NCI-H524 (cell line): ENCODE data around the gene LRTM2.

Experiments
- DNase-seq, 2 experiments: peaks; one replicate each; lab custom pipeline; 2025; lab: John Stamatoyannopoulos, UW

Gene LRTM2

DNA sequence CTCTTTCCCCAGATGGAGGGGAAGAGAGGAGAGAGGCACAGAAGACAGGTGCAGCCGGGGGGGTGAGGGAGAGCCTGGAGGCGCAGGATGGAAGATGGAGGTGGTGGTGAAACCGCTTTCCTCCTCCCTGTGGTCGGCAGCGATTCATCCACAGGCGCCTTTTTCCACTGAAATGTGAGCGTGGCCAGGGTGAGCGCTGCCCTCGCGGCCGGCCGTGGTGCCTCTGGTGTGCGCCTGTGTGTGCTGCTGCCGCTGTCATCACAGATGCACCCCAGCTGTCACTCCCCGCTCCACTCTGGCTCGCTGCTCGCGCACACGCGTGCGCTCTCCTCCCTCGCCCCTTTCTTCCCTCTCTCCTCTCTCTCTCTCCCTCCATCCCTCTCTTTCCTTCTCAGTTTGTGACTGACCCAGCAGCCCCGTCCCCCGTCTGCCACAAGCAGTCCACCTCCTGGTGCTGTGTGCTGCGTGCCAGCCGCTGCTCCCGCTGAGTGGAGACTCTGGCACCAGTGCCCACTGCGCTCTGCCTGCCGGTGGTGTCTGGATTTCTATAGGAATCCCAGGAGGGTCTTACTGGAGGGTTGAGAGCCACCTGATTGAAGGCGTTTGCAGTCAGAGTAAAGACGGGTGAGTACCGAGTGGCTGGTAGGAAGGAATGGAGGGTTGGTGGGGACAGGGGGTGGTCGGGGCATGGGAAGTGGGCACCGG is at the start of gene LRTM2:
TSS of gene LRTM2 (plus strand) at position 375 of the 705 bp plus-strand sequence. CDS start 7,584 bp downstream, outside the sequence.
- peak; percentile 55 to 68 for DNase-seq

GRCh38 chr12:1773937-1774655 is 46.3 kb upstream of the LRTM2 start:
- no peak for DNase-seq

DNA sequence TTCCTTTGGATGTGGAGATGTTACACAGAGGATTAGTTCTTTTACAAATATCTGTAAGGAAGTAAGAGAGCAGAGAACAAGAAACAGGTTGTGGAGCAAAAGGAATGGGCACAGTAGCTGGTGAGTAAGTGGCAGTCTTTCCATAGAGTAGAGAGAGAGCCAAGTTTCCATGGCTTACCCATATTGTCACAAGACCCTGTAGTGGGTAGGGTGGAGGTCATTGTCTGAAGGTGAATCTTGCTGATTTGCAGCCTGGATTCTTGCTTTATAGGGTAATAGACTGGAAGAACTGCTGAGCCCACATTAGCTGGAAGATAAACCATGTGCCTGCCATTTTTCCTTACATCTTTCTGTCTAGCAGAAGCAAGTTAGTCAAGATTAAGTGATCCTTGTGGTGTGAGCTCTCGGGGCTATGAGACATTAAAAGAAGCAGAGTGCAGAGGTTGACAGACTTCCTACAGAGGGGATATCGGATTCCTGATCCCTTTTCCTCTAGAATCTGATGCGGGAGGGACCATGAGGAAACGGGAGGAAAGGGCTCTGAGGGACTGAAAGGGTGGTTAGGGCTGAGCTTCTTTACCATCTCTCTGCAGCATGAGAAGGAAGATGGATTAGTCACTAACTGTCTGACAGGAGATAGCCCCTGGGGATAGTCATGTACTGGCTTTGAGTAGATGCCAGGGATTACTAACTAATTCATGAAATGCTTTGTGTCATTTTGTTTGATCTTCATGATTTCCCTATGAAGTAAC is 44.0 kb upstream of the LRTM2 start:
- DNase-seq: peak in 1 of 2 experiments; percentile 45

GRCh38 chr12:1777798-1778197 is 42.6 kb upstream of the LRTM2 start:
- no peak for DNase-seq

- no peak for DNase-seq
These were observed 41.5 kb upstream of the LRTM2 start for GRCh38 chr12:1778911-1779310.

GRCh38 chr12:1779783-1780182 is 40.6 kb upstream of the LRTM2 start:
- no peak for DNase-seq

GRCh38 chr12:1781772-1782171 is 38.6 kb upstream of the LRTM2 start:
- peak in 1 of 2 experiments; percentile 36 for DNase-seq

GRCh38 chr12:1782215-1782614 is 38.1 kb upstream of the LRTM2 start:
- DNase-seq: no peak

DNA sequence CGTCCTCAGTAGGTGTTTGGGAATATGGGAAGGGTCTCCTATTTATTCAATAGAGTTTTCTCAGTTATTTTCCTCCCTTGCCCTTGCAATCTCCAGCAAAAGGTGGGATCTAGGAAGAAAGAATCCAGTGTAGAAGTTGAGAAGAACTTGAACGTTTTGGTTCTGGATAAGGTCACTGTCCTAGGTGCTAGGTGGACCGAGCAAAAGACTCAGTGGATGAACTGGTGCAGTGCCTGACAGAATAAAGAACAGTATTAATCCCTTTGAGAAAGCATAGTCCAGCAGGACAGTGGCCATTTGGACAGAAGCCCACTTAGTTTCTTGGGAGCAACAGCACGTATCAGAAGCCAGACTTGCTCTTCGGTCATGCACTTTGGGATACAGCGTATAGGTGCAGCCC is 32.7 kb upstream of the LRTM2 start:
- DNase-seq: no peak

DNA sequence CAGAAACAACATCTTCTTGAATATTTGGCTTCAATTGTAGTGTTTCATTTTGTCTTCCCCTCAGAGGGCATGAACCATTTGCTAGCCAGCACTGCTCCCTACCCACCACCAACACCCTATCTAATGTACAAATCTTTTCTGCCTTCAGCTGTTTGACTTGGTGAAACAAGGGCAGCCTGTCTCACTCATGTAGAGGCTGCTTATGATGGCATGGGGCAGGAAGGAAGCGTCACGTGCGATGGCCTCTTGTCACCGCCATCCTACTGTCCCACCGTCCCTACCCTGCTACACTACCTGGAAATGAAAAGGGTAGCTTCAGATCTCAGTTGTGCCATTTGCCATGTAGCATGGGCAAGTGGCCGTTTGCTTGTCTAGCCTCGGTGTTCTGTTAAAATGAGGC is 29.9 kb upstream of the LRTM2 start:
- DNase-seq: no peak

- peak; percentile 19 to 69 for DNase-seq
These were observed 29.1 kb upstream of the LRTM2 start for GRCh38 chr12:1791104-1791841.

- DNase-seq: no peak
These were observed 28.0 kb upstream of the LRTM2 start for GRCh38 chr12:1792406-1792805.

DNA sequence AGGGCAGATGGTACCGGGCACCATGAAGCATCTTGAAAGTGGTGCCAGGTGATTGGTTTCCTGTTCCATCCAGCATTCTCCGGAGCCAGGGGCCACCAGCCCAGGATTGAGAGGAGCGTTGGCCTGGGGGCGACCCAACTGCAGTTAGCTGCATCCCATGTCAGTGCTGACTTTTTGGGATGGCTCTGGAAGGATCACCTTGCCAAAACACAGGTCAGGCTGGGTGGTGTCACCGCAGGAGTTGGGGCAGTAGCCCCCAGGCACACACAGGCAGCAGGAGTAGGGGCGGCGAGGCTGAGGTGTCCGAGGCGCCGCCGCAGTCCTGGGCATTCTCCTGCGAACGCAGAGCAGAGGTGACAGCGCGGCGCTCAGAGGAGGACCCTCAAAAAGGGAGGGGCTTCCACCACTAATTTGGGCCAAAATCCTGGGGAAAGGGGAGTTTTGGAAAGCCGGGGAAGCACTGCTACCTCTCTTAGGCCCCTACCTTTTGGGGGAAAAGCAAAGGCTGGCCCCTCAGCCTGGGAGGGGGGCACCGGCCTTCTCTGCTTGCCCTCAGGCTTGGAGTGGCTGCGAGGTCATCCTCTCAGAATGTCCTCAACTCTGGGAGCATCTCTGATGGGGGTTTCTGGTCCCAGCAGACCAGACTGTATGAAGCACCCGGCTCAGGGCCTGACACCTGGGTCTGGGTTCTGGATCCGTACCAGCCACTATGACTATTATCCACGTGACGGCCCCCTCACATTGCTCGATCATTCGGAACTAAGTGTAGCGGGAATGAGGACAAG is 26.7 kb upstream of the LRTM2 start:
- no peak for DNase-seq

DNA sequence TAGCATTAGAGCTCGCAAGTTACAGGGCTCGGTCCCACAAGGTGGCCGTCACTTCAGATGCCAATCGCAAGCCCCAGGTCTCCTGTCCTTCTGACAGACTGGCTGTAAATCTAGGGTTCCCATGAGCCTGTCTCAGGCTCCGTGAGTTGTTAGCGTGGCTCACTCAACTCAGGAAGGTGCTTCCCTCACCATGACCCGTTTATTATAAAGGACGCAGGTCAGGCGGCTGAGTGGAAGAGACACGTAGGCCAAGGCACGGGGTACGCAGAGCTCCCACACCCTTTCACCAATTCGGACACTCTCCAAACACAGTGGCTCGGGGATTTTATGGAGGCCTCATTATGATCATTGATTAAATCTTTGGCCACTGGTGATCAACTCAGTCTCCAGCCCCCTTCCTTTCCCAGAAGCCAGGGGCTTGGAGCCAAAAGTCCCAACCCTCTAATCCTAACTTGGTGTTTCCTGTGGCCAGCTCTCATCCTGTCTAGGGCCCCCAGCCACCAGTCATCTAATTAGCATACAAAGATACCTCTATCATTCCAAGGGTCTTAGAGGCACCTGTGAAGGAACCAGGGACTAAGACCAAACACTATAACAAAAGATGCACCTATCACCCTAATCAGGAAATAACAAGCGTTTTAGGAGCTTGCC is 25.8 kb upstream of the LRTM2 start:
- DNase-seq: no peak

- DNase-seq: peak in 1 of 2 experiments; percentile 48
These were observed 25.1 kb upstream of the LRTM2 start for GRCh38 chr12:1795221-1795784.

DNA sequence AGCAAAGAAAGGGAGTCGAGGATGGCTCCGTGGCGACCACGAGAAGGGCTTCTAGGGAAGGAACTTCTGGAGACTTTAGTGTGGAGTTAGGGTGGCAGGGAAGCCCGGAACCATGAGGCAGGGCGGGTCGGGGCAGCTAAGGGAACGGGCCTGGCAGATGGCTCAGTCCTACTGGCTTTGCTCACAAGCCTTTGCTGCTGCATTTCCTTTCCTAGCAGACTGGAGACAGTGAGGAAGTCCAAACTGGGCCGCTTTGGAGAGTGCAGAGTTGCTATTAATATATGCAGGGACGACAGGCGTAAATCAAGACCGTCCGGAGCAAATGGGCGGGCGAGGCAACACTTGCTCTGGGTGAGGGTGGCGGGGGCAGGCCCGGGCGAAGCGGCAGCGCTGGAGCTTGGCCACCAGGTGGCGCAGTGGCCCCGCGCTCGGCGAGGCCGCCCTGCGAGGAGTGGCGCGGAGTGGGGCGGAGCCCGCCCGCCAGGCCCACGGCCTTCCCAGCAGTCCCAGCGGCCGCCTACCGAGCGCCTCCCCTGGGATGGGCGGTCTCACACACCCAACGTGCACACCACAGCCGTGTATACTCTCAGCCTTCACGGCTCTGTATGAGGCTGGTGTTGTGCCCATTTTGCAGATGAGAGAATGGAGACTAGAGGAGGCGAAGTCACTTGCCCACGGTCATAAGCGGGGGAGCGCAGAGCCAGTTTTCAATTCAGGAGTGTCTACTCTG is 24.4 kb upstream of the LRTM2 start:
- peak; percentile 46 to 80 for DNase-seq

- DNase-seq: no peak
These were observed 23.8 kb upstream of the LRTM2 start for GRCh38 chr12:1796515-1797010.

- no peak for DNase-seq
These were observed 23.1 kb upstream of the LRTM2 start for GRCh38 chr12:1797011-1797901.
